Measurements from ENCODE around the gene RHBDL1.

RHBDL1 gene

GRCh38 chr16:708019-708418 is 32.5 kb downstream of the RHBDL1 start:
- H3K4me1 ChIP-seq (ENCODE audit: control insufficient read depth, insufficient read depth, low read length) = peaks cover 5% of the 10 kb centered on the region
- no peak overlapping the region for H3K27ac ChIP-seq (ENCODE audit: extremely low read depth, low read depth, low read length)
- no peak overlapping the region for H3K4me3 ChIP-seq (ENCODE audit: low read depth, low read length)
- TF ChIP-seq ZNF621 (tag by site-specific recombination; IDR thresholded peaks at IDR 0.05) = no peak
- TF ChIP-seq ZXDB (tag by site-specific recombination; IDR thresholded peaks at IDR 0.05) = no peak
- TF ChIP-seq ZNF785 (tag by site-specific recombination; IDR thresholded peaks at IDR 0.05) = no peak
- TF ChIP-seq ZEB2 (tag by site-specific recombination; IDR thresholded peaks at IDR 0.05) = peak; percentile 85
- TF ChIP-seq MEIS1 (CRISPR knock-in tag; IDR thresholded peaks at IDR 0.05; ENCODE audit: borderline replicate concordance) = no peak
- TF ChIP-seq ZBTB44 (tag by site-specific recombination; IDR thresholded peaks at IDR 0.05) = no peak
- H3K9me3 ChIP-seq (ENCODE audit: control insufficient read depth, insufficient read depth, low read depth, low read length) = no peaks in the 10 kb centered on the region
- ChIA-PET CTCF (interaction anchor here (0.6 kb wide), 1 partner anchor 570 kb away, joined by 4 read pairs; no protein-coding TSS in a partner anchor), POLR2A (interaction anchor here (1.2 to 2.3 kb wide), 3 partner anchors 9 to 28 kb away, joined by 3 to 8 read pairs (median 3); partner anchors contain the start of genes ANTKMT and STUB1)
- H3K36me3 ChIP-seq (ENCODE audit: control insufficient read depth in 2 of 2, insufficient read depth in 1 of 2, low read length in 2 of 2) = no peaks in the 10 kb centered on the region

GRCh38 chr16:708959-709358 is 33.5 kb downstream of the RHBDL1 start:
- TF ChIP-seq HOXD13 (CRISPR knock-in tag; IDR thresholded peaks at IDR 0.05; ENCODE audit: borderline replicate concordance) (no peak), ZNF776 (tag by site-specific recombination; IDR thresholded peaks at IDR 0.05; ENCODE audit: borderline replicate concordance) (no peak), ZEB2 (tag by site-specific recombination; IDR thresholded peaks at IDR 0.05) (peak; percentile 88)
- no peaks in the 10 kb centered on the region for H3K9me3 ChIP-seq (ENCODE audit: control insufficient read depth, insufficient read depth, low read depth, low read length)
- no peak overlapping the region for H3K4me3 ChIP-seq (ENCODE audit: low read depth, low read length)
- H3K27ac ChIP-seq (ENCODE audit: extremely low read depth, low read depth, low read length) = no peak overlapping the region
- ChIA-PET CTCF (interaction anchor here (1.1 to 5.7 kb wide), 3 partner anchors 13 to 347 kb away, joined by 3 to 119 read pairs (median 7); partner anchors contain the start of genes ANTKMT, CHTF18 and RPUSD1), POLR2A (interaction anchor here (0.6 to 1.8 kb wide), 8 partner anchors 12 to 417 kb away, joined by 3 to 12 read pairs (median 6); partner anchors contain the start of genes ANTKMT, CHTF18, GNG13 and RPUSD1)
- H3K36me3 ChIP-seq (ENCODE audit: control insufficient read depth in 2 of 2, insufficient read depth in 1 of 2, low read length in 2 of 2) = no peaks in the 10 kb centered on the region
- H3K4me1 ChIP-seq (ENCODE audit: control insufficient read depth, insufficient read depth, low read length) = peaks cover 5% of the 10 kb centered on the region

- Histone ChIP-seq H3K27ac (ENCODE audit: extremely low read depth, low read depth, low read length) (no peak overlapping the region), H3K9me3 (ENCODE audit: control insufficient read depth, insufficient read depth, low read depth, low read length) (no peaks in the 10 kb centered on the region), H3K4me3 (ENCODE audit: low read depth, low read length) (no peak overlapping the region), H3K4me1 (ENCODE audit: control insufficient read depth, insufficient read depth, low read length) (peaks cover 8% of the 10 kb centered on the region), H3K36me3 (ENCODE audit: control insufficient read depth in 2 of 2, insufficient read depth in 1 of 2, low read length in 2 of 2) (no peaks in the 10 kb centered on the region)
- CTCF ChIA-PET = interaction anchor here (0.7 to 5.7 kb wide), 8 partner anchors 8 to 393 kb away, joined by 3 to 119 read pairs (median 5); partner anchors contain the start of genes ANTKMT, CHTF18 and RPUSD1
- POLR2A ChIA-PET = interaction anchor here (0.6 to 1.8 kb wide), 9 partner anchors 11 to 416 kb away, joined by 3 to 12 read pairs (median 5); partner anchors contain the start of genes ANTKMT, CHTF18, GNG13 and RPUSD1
- TF ChIP-seq ZBTB20 (tag by site-specific recombination; IDR thresholded peaks at IDR 0.05) = 0 out of 2 replicates have a peak, but pooled peaks have one; percentile 22
- no peak for TF ChIP-seq ZNF677 (tag by site-specific recombination; IDR thresholded peaks at IDR 0.05)
- no peak for TF ChIP-seq ZSCAN16 (tag by site-specific recombination; IDR thresholded peaks at IDR 0.05)
- no peak for TF ChIP-seq ZNF529 (tag by site-specific recombination; IDR thresholded peaks at IDR 0.05; ENCODE audit: insufficient replicate concordance)
- TF ChIP-seq HIC1 (tag by site-specific recombination; IDR thresholded peaks at IDR 0.05) = no peak
- no peak for TF ChIP-seq ZNF664 (tag by site-specific recombination; IDR thresholded peaks at IDR 0.05)
- TF ChIP-seq ZBTB17 (tag by site-specific recombination; IDR thresholded peaks at IDR 0.05) = 0 out of 2 replicates have a peak, but pooled peaks have one; percentile 23
- no peak for TF ChIP-seq ZNF580 (tag by site-specific recombination; IDR thresholded peaks at IDR 0.05)
- TF ChIP-seq ZNF626 (tag by site-specific recombination; IDR thresholded peaks at IDR 0.05) = no peak
- TF ChIP-seq ZNF202 (tag by site-specific recombination; IDR thresholded peaks at IDR 0.05; ENCODE audit: borderline replicate concordance) = no peak
- no peak for TF ChIP-seq TRIM28 (IDR thresholded peaks at IDR 0.05; ENCODE audit: borderline replicate concordance, low read length)
- TF ChIP-seq ZNF530 (tag by site-specific recombination; IDR thresholded peaks at IDR 0.05; ENCODE audit: low read depth) = no peak
- TF ChIP-seq ZNF37A (tag by site-specific recombination; IDR thresholded peaks at IDR 0.05) = no peak
- TF ChIP-seq GLIS2 (tag by site-specific recombination; IDR thresholded peaks at IDR 0.05) = peak; percentile 89
- no peak for TF ChIP-seq ZNF792 (tag by site-specific recombination; IDR thresholded peaks at IDR 0.05)
- TF ChIP-seq ZNF16 (tag by site-specific recombination; IDR thresholded peaks at IDR 0.05; ENCODE audit: low read depth) = no peak
- no peak for TF ChIP-seq SETDB1 (IDR thresholded peaks at IDR 0.05; ENCODE audit: insufficient read length, low read length)
- TF ChIP-seq ZNF2 (tag by site-specific recombination; IDR thresholded peaks at IDR 0.05) = no peak
- no peak for TF ChIP-seq ZNF561 (tag by site-specific recombination; IDR thresholded peaks at IDR 0.05; ENCODE audit: borderline replicate concordance)
Observed at GRCh38 chr16:709566-710499, 34.4 kb downstream of the RHBDL1 start.
